GM19035 (cell line): ENCODE data around the gene CYP4A11.
"Not testable (repeated sequence)": the region's sequence is repeated elsewhere in the genome, so short reads cannot be mapped to it uniquely, and the experiment has no call there.

Source experiments
- ATAC-seq: cut with Tn5 transposase; IDR thresholded peaks from one replicate; pipeline ENCODE4 v1.9.1; 2021; ENCODE audit not compliant: unreplicated experiment

Gene CYP4A11

DNA sequence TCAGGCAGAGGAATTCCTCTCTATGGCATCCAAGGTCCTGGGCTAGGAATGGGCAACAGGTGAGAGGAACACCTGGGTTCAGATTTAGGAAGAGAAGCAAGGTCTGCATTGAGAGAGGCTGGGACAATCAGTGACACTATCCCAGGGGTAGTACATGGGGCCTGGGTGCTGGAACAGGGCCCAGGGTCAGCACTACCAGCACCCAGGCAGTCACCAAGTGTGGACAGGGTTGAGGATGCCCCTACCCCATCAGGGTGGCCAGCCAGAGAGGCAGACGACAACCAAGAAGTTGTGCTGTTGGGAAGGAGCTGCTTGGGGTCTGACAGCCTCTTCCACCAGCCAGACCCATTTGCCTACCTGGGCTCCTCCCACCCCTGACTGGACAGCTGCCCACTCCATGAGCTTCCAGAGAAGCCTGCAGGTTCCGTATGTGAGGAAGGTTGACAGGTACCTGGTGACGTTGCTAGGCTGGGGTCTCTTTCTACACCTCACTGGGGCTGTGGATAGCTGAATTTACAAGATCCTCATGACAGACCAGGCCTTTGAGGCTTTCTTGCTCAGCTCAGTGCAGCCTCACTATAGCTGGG is 13.9 kb downstream of the CYP4A11 start:
- no peak for ATAC-seq

DNA sequence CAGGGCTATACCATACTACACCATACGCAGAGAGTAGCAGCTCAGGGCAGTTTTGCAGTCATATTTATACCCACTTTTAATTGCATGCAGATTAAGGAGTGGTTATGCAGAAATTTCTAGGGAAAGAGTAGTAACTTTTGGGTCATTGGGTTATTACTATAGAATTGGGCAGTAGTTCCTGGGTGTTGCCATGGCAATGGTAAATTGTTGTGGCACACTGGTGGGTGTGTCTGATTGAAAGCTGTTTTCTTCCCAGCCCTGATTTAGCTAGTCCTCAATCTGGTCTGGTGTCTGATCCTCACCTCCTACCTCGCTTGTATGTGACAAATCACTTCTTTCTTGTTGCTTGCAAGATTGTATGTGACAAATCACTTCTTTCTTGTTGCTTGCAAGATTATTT is 30.5 kb downstream of the CYP4A11 start:
- no peak for ATAC-seq

DNA sequence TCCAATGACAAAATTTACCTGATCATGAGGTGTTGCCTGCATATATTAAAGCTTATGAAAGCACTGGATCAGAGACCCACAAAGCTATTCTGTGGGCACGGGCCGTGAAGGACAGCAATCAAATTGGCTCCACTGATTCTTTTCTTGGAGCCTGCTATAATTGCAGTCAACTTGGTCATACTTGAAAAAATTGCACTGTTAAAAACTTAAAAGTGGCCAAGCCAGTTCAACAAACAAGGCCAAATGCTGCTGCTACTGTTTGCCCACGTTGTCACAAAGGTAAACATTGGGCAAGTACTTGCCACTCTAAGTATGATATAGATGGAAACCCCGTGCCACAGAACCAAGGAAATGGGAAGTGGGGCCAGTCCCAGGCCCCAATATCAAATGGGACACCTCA is 37.8 kb downstream of the CYP4A11 start:
- no peak for ATAC-seq

DNA sequence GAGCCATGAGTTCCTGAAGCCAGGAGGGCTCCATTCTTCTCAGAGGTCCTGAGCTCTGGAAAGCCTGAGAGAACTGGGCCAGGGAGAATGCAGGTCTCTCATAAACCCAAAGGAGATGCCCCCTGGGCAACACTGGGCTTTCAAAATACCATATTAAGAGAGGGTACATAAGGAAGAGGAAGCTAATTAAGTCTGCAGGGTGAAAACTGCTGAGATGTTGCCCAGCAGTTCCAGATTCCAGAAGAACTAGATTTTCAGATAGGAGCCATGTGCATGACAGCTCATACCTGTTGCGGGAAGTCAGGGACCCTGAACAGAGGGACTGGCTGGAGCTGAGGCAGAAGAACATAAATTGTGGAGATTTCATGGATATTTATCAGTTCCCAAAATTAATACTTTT is 40.9 kb downstream of the CYP4A11 start:
- ATAC-seq = no peak

DNA sequence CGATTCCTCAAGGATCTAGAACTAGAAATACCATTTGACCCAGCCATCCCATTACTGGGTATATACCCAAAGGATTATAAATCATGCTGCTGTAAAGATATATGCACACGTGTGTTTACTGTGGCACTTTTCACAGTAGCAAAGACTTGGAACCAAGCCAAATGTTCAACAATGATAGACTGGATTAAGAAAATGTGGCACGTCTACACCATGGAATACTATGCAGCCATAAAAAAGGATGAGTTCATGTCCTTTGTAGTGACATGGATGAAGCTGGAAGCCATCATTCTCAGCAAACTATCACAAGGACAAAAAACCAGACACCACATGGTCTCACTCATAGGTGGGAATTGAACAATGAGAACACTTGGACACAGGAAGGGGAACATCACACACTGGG is 59.6 kb downstream of the CYP4A11 start:
- not testable (repeated sequence) for ATAC-seq
